Esophagus squamous epithelium (tissue), 5 donors: ENCODE data around the gene ATP2A2. TPM values are rescaled to one million over a fixed set of nuclear protein-coding genes. Genes with fewer than 3 reads are reported as not detected.
"Not testable (repeated sequence)": the region's sequence is repeated elsewhere in the genome, so short reads cannot be mapped to it uniquely, and the experiment has no call there.

ENCODE experiments used
- DNase-seq: peaks from one replicate; lab custom pipeline; 2025; lab: John Stamatoyannopoulos, UW
- H3K27ac ChIP-seq, 4 donors: fragments of 200-600 bp; sonication (generic); one replicate each; pipeline ENCODE4 v1.5.1; 2016 to 2019; ENCODE audit warnings: mild to moderate bottlenecking in 1 of 4
- H3K27me3 ChIP-seq, 4 donors: fragments of 200-600 bp; sonication (generic); 1 replicate in 3 of 4; 2 replicates in 1 of 4; pipeline versions ENCODE4 v1.5.1 to v1.6.0; 2017 to 2021; ENCODE audit warnings: antibody characterized with exemption in 1 of 4
- H3K36me3 ChIP-seq, 3 donors: fragments of 200-600 bp; sonication (generic); one replicate each; pipeline ENCODE4 v1.5.1; 2016 to 2019
- H3K4me1 ChIP-seq, 3 donors: fragments of 200-600 bp; sonication (generic); one replicate each; pipeline ENCODE4 v1.5.1; 2017 to 2019
- H3K4me3 ChIP-seq, 4 donors: fragments of 200-600 bp; sonication (generic); 1 replicate in 3 of 4; 2 replicates in 1 of 4; pipeline ENCODE4 v1.5.1; 2016 to 2019; ENCODE audit warnings: mild to moderate bottlenecking in 2 of 4, moderate library complexity in 1 of 4
- H3K9me3 ChIP-seq, 3 donors: fragments of 200-600 bp; sonication (generic); one replicate each; pipeline ENCODE4 v1.5.1; 2016 to 2019
- POLR2A ChIP-seq, 4 donors: fragments of 450-650 bp; IDR thresholded peaks; one replicate each; pipeline ENCODE4 v1.6.1; 2017; ENCODE audit warnings: antibody characterized with exemption in 4 of 4, mild to moderate bottlenecking in 4 of 4, moderate library complexity in 3 of 4
- WGBS, 2 donors: methylation state at CpG; one replicate each; pipeline ENCODE4 v1.1.5; 2018; 5-methylcytosine and 5-hydroxymethylcytosine counted together
- intact Hi-C: fragments of 100-400 bp; cut with DNase I; formaldehyde crosslinking; loops from one replicate; pipeline ENCODE4 v1.15.0; 2022
- total RNA-seq, 4 donors: library from RNA; depleted of rRNA; stranded (reverse); fragments of >200 nt; gene quantifications; one replicate each; pipeline ENCODE4 v1.1.0, GENCODE V29; 2016
- TF ChIP-seq, protein P1 (sequence below), 6 experiments: fragments of 450-650 bp in 4 of 6; fragments of 200-600 bp in 2 of 6; sonication (generic) in 2 of 6; IDR thresholded peaks; one replicate each; pipeline ENCODE4 v1.5.1; 2016 to 2019; ENCODE audit warnings: antibody characterized with exemption in 6 of 6, mild to moderate bottlenecking in 4 of 6, moderate library complexity in 4 of 6
- donor health status: DM: yes; HTN: yes; CAD: no.

Gene ATP2A2
- total RNA-seq, 4 donors from 2014 or later, result 147 to 263 (median 177) TPM

DNA sequence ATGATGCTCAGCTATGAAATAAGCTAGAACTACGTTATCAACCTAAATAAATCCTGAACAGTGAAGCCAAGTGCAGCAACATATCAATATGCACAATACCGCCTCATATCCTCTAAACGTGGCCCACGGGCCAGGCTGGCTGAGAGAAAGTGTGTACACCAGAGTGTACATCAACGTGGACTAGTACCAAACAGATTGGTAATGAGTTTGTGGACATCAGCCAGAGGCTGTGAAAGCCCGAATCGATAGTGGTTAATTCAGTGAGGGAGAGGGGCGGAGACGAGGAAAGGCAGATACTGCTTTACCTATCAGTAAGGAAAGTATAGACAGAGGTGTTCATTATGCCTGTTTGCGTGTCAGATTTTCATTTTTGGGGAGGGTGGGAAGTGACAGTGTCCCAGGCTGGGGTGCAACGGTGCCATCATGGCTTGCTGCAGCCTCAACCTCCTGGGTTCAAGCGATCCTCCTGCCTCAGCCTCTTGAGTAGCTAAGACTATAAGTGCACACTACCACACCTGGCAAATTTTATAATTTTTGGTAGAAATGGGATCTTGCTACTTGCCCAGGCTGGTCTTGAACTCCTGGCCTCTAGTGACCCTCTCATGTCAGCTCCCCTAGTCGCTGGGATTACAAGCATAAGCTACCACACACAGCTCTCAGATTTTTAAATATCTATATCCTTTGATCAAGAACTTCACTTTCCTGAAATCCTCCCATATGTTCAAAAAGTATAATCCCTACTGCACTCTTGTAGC is 72.3 kb downstream of the ATP2A2 start:
- TF ChIP-seq POLR2A (IDR thresholded peaks at IDR 0.05), result no peak
- TF ChIP-seq, protein P1, sequence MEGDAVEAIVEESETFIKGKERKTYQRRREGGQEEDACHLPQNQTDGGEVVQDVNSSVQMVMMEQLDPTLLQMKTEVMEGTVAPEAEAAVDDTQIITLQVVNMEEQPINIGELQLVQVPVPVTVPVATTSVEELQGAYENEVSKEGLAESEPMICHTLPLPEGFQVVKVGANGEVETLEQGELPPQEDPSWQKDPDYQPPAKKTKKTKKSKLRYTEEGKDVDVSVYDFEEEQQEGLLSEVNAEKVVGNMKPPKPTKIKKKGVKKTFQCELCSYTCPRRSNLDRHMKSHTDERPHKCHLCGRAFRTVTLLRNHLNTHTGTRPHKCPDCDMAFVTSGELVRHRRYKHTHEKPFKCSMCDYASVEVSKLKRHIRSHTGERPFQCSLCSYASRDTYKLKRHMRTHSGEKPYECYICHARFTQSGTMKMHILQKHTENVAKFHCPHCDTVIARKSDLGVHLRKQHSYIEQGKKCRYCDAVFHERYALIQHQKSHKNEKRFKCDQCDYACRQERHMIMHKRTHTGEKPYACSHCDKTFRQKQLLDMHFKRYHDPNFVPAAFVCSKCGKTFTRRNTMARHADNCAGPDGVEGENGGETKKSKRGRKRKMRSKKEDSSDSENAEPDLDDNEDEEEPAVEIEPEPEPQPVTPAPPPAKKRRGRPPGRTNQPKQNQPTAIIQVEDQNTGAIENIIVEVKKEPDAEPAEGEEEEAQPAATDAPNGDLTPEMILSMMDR (IDR thresholded peaks at IDR 0.05), result no peak
- no peaks in the 10 kb centered on the region for H3K9me3 ChIP-seq
- no peaks in the 10 kb centered on the region for H3K27me3 ChIP-seq
- peaks cover 3 to 33% (median 7%) of the 10 kb centered on the region in 3 donors for H3K36me3 ChIP-seq
- H3K4me1 ChIP-seq, result peaks cover 4 to 33% (median 8%) of the 10 kb centered on the region in 3 donors
- intact Hi-C loops, result no loop called here
- H3K4me3 ChIP-seq, result no peak overlapping the region
- 79% methylated on average over 13 of the region's 13 CpGs for WGBS, 2 donors
- no peak for DNase-seq
- peak overlapping the region in 2 of 4 donors; percentile 27 to 55 for H3K27ac ChIP-seq

DNA sequence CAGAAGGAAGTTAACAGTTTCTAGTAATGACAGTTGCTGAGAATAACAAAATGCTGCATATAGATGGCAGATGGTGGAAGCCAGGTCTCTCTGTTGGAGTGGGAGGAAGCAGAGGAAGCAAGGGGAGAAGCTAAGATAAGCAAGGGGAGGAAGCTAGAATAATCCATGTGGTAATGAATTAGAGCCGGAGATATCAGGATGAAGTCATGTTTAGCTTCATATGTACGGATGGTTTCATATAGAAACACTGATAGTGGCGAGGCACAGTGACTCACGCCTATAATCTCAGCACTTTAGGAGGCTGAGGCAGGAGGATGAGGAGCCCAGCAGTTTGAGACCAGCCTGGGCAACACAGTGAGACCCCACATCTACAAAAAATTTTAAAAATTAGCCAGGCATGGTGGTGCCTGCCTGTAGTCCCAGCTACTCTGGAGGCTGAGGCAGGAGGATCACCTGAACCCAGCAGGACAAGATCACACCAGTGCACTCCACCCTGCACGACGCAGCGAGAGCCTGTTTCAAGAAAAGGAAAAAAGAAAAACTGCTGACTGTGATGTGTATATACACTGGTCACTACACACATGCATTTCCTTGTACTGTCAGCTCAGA is 73.2 kb downstream of the ATP2A2 start:
- DNase-seq, result no peak
- intact Hi-C loops, result no loop called here
- TF ChIP-seq POLR2A (IDR thresholded peaks at IDR 0.05), result no peak
- TF ChIP-seq, protein P1 (IDR thresholded peaks at IDR 0.05), result no peak
- WGBS, 2 donors, result 46 to 58% methylated on average over 7 of the region's 7 CpGs
- Histone ChIP-seq H3K36me3 (peaks cover 0 to 24% (median 0%) of the 10 kb centered on the region in 3 donors), H3K4me1 (peaks cover 3 to 24% (median 7%) of the 10 kb centered on the region in 3 donors), H3K27ac (peak overlapping the region in 2 of 4 donors; percentile 55 to 62), H3K9me3 (no peaks in the 10 kb centered on the region), H3K4me3 (no peak overlapping the region), H3K27me3 (no peaks in the 10 kb centered on the region)

DNA sequence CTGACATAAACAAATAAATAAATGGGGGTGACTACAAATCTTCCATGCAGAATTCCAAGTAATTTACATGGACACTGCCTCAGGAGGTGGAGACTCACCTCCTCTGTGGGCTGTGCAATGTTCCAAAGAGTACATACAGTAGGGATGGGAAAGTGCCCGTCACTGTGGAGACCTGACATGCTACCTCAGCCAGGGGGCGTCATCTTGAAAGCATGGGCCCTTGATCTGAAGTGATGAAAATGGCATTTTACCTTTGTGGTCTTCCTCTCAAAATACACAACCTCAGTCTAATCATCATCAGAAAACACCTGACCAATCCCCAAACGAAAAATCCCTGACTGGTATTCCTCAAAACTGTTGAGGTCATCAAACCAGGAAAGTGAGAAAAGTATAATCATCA is 74.0 kb downstream of the ATP2A2 start:
- Histone ChIP-seq H3K4me1 (peaks cover 0 to 16% (median 7%) of the 10 kb centered on the region in 3 donors), H3K9me3 (no peaks in the 10 kb centered on the region), H3K4me3 (no peak overlapping the region), H3K36me3 (peaks cover 0 to 16% (median 0%) of the 10 kb centered on the region in 3 donors), H3K27me3 (no peaks in the 10 kb centered on the region), H3K27ac (peak overlapping the region in 2 of 4 donors; percentile 55 to 62)
- 28 to 39% methylated on average over 3 of the region's 3 CpGs for WGBS, 2 donors
- TF ChIP-seq POLR2A (IDR thresholded peaks at IDR 0.05), result no peak
- TF ChIP-seq, protein P1 (IDR thresholded peaks at IDR 0.05), result peak in 3 of 6 experiments; percentile 23 to 44 (median 38)
- intact Hi-C loops, result no loop called here
- DNase-seq, result no peak

DNA sequence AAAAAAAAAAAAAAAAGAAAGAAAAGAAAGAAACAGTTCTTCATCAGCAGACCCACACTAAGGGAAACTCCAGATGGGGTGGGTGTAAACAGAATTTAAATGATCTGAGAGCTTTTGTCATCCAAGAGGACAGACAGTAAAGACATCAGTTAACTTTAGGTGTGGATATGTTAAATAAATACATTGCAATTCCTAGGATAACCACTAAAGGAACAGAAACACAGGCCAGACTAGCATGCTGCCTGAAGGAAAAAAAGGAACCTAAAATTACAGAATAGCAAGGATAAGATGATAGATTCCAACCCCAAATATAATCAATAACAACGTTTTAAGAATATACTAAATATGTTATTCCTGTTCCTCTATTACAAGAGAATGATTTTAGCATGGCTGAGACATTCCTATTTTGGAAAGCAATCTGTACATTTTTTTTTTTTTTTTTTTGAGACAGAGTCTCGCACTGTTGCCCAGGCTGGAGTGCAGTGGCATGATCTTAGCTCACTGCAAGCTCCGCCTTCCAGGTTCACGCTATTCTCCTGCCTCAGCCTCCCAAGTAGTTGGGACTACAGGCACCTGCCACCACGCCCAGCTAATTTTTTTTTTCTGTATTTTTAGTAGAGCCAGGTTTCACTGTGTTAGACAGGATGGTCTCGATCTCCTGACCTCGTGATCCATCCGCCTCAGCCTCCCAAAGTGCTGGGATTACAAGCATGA is 77.5 kb downstream of the ATP2A2 start:
- H3K4me3 ChIP-seq, DNase-seq, H3K27me3 ChIP-seq, intact Hi-C loops, H3K9me3 ChIP-seq, H3K36me3 ChIP-seq: not testable (repeated sequence)
- TF ChIP-seq, protein P1 (IDR thresholded peaks at IDR 0.05), result peak in 2 of 6 experiments; percentile 31 to 42
- H3K27ac ChIP-seq, result peak overlapping the region in 1 of 4 donors; percentile 9
- H3K4me1 ChIP-seq, result peaks cover 0 to 13% (median 7%) of the 10 kb centered on the region in 3 donors
- 81 to 84% methylated on average over 7 to 8 of the region's 8 CpGs for WGBS, 2 donors
